Thyroid gland (tissue), 4 donors: ENCODE results near the gene COL27A1.

Source experiments
- POLR2A ChIP-seq, 2 donors: fragments of 450-650 bp; IDR thresholded peaks; one replicate each; pipeline ENCODE4 v1.6.1; 2017; ENCODE audit warnings: antibody characterized with exemption in 2 of 2, mild to moderate bottlenecking in 2 of 2, moderate library complexity in 1 of 2
- TF ChIP-seq, protein P1 (sequence below), 6 experiments: fragments of 200-600 bp in 3 of 6; fragments of 450-650 bp in 3 of 6; sonication (generic) in 3 of 6; IDR thresholded peaks; one replicate each; pipeline ENCODE4 v1.5.1; 2016 to 2019; ENCODE audit warnings: antibody characterized with exemption in 6 of 6, mild to moderate bottlenecking in 2 of 6, inconsistent platforms in 1 of 6, moderate library complexity in 1 of 6

- no peak for TF ChIP-seq POLR2A (IDR thresholded peaks at IDR 0.05)
- TF ChIP-seq, protein P1, sequence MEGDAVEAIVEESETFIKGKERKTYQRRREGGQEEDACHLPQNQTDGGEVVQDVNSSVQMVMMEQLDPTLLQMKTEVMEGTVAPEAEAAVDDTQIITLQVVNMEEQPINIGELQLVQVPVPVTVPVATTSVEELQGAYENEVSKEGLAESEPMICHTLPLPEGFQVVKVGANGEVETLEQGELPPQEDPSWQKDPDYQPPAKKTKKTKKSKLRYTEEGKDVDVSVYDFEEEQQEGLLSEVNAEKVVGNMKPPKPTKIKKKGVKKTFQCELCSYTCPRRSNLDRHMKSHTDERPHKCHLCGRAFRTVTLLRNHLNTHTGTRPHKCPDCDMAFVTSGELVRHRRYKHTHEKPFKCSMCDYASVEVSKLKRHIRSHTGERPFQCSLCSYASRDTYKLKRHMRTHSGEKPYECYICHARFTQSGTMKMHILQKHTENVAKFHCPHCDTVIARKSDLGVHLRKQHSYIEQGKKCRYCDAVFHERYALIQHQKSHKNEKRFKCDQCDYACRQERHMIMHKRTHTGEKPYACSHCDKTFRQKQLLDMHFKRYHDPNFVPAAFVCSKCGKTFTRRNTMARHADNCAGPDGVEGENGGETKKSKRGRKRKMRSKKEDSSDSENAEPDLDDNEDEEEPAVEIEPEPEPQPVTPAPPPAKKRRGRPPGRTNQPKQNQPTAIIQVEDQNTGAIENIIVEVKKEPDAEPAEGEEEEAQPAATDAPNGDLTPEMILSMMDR (IDR thresholded peaks at IDR 0.05), result no peak
These were observed 118.9 kb downstream of the COL27A1 start for GRCh38 chr9:114274217-114274616.
